ENCODE results near the gene POR. TPM values are rescaled to one million over a fixed set of nuclear protein-coding genes. Genes with fewer than 3 reads are reported as not detected.

Gene POR
- polyA plus RNA-seq, 3 donors: 59.6 to 250 (median 70.1) TPM

GRCh38 chr7:75938921-75939320 lies 24.0 kb downstream of the POR start:
- no peak overlapping the region for H3K27ac ChIP-seq (ENCODE audit: low read depth, low read length)
- 90 to 91% (median 90%) methylated on average over 6 of the region's 6 CpGs for WGBS, 3 donors

- 88 to 93% (median 88%) methylated on average over 6 of the region's 6 CpGs for WGBS, 3 donors
- H3K27ac ChIP-seq (ENCODE audit: low read depth, low read length): no peak overlapping the region
Measured at GRCh38 chr7:75943864-75944263, 28.9 kb downstream of the POR start.

- H3K27ac ChIP-seq (ENCODE audit: low read depth, low read length): no peak overlapping the region
- 94 to 100% (median 97%) methylated on average over 1 of the region's 1 CpG for WGBS, 3 donors
Measured at GRCh38 chr7:75944507-75944906, 29.6 kb downstream of the POR start.

GRCh38 chr7:75945297-75946168 lies 30.6 kb downstream of the POR start:
- 70 to 79% (median 71%) methylated on average over 8 of the region's 8 CpGs for WGBS, 3 donors
- peak overlapping the region; percentile 59 for H3K27ac ChIP-seq (ENCODE audit: low read depth, low read length)

- peak overlapping the region; percentile 59 for H3K27ac ChIP-seq (ENCODE audit: low read depth, low read length)
- 79 to 84% (median 81%) methylated on average over 8 of the region's 8 CpGs for WGBS, 3 donors
Measured at GRCh38 chr7:75946207-75946855, 31.4 kb downstream of the POR start.

- WGBS, 3 donors: 68 to 77% (median 72%) methylated on average over 9 of the region's 9 CpGs
- no peak overlapping the region for H3K27ac ChIP-seq (ENCODE audit: low read depth, low read length)
Measured at GRCh38 chr7:75948179-75948578, 33.2 kb downstream of the POR start.

- no peak overlapping the region for H3K27ac ChIP-seq (ENCODE audit: low read depth, low read length)
- 52 to 73% (median 69%) methylated on average over 15 of the region's 15 CpGs for WGBS, 3 donors
Measured at GRCh38 chr7:75950111-75950681, 35.2 kb downstream of the POR start.

GRCh38 chr7:75951506-75951905 lies 36.6 kb downstream of the POR start:
- 46 to 71% (median 61%) methylated on average over 5 of the region's 5 CpGs for WGBS, 3 donors
- no peak overlapping the region for H3K27ac ChIP-seq (ENCODE audit: low read depth, low read length)

GRCh38 chr7:75953431-75953830 lies 38.5 kb downstream of the POR start:
- 73 to 97% (median 86%) methylated on average over 7 of the region's 7 CpGs for WGBS, 3 donors
- H3K27ac ChIP-seq (ENCODE audit: low read depth, low read length): peak overlapping the region; percentile 29

- H3K27ac ChIP-seq (ENCODE audit: low read depth, low read length): peak overlapping the region; percentile 29
- 74 to 94% (median 77%) methylated on average over 11 of the region's 11 CpGs for WGBS, 3 donors
Measured at GRCh38 chr7:75953931-75954330, 39.0 kb downstream of the POR start.

GRCh38 chr7:75955331-75955955 lies 40.5 kb downstream of the POR start:
- no peak overlapping the region for H3K27ac ChIP-seq (ENCODE audit: low read depth, low read length)
- 94 to 97% (median 95%) methylated on average over 12 of the region's 12 CpGs for WGBS, 3 donors

- WGBS, 3 donors: 74 to 82% (median 82%) methylated on average over 16 of the region's 16 CpGs
- H3K27ac ChIP-seq (ENCODE audit: low read depth, low read length): no peak overlapping the region
Measured at GRCh38 chr7:75957021-75957736, 42.2 kb downstream of the POR start.

- WGBS, 3 donors: 86 to 95% (median 92%) methylated on average over 9 of the region's 9 CpGs
- no peak overlapping the region for H3K27ac ChIP-seq (ENCODE audit: low read depth, low read length)
Measured at GRCh38 chr7:75958802-75959543, 44.0 kb downstream of the POR start.

- no peak overlapping the region for H3K27ac ChIP-seq (ENCODE audit: low read depth, low read length)
- WGBS, 3 donors: 96 to 98% (median 97%) methylated on average over 6 of the region's 6 CpGs
Measured at GRCh38 chr7:75960372-75960771, 45.4 kb downstream of the POR start.

- WGBS, 3 donors: 90 to 97% (median 95%) methylated on average over 7 of the region's 7 CpGs
Measured at GRCh38 chr7:75961218-75961617, 46.3 kb downstream of the POR start.

GRCh38 chr7:75962607-75963380 lies 47.8 kb downstream of the POR start:
- H3K27ac ChIP-seq (ENCODE audit: low read depth, low read length): no peak overlapping the region
- 30 to 50% (median 36%) methylated on average over 18 of the region's 18 CpGs for WGBS, 3 donors

More at GRCh38 chr7:75961218-75961617, 46.3 kb downstream of the POR start:
- no peak overlapping the region for H3K27ac ChIP-seq (ENCODE audit: low read depth, low read length)

All from adipose tissue (tissue), 3 donors.